ENCODE results near the gene RXRA. TPM values are rescaled to one million over a fixed set of nuclear protein-coding genes. Genes with fewer than 3 reads are reported as not detected.

The RXRA gene
- total and polyA plus RNA-seq, 3 experiments from 2014 or later: 2.1 to 10.0 (median 9.9) TPM

DNA sequence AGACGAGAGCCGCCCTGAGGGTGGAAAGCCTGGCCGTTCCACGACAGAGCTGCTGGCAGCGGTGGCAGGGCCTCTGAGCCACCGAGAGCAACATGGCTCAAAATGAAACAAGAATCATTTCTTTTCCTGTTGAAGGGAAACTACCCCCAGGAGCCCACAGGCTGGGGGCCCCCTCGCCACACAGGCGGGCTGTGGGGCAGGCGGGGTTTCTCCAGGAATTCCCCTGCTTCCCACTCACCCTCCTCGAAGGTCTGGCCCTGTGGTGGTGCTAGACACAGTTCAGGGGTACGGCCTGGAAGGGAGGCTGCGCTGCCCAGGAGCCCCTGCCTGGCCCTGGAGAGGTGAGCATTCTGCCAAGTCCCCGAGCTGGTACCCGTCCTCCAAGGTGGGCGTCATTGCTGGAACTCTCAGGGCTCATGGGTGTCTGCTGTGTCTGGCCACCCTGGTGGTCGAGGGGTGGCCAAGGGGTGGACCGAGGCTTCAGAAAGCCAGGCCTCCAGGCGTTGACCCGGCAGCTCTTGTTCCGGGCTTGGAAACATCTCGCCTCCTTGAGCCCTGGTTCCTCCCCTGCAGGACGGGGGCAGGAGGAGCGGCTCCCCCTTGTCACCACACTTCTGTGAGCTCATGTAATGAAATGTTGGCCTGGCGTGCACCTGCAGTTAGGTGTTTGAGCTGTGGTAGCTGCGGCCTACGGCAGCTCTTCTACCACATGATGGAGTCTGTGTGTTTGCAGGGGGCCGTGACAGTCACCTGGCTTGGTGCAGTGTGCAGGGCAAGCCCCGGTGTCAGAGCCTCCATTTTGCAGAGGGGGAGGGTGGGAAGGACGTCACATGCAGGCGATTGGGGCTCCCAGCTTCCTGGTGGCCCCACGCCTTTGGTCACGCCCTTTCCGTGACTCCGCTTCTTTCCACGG lies 65.3 kb downstream of the RXRA start:
- peak; percentile 70 to 92 (median 76) for DNase-seq
- Histone ChIP-seq H3K4me3 (ENCODE audit: low read length) (peak overlapping the region; percentile 59), H3K9me3 (ENCODE audit: low read length) (no peaks in the 10 kb centered on the region), H3K4me1 (ENCODE audit: insufficient read depth, low read length) (peaks cover 58% of the 10 kb centered on the region), H3K27ac (ENCODE audit: low read depth, low read length) (peak overlapping the region; percentile 85), H3K27me3 (ENCODE audit: insufficient read depth, low read length, poor library complexity, severe bottlenecking) (no peaks in the 10 kb centered on the region), H3K36me3 (ENCODE audit: insufficient read depth, low read length) (no peaks in the 10 kb centered on the region)
- Mint-ChIP-seq H3K4me1 (peaks cover 56 to 73% (median 59%) of the 10 kb centered on the region in 3 donors), H3K27me3 (no peaks in the 10 kb centered on the region), H3K9me3 (peaks cover 0 to 3% (median 0%) of the 10 kb centered on the region in 5 donors), H3K4me3 (peak overlapping the region; percentile 80 to 90 (median 84)), H3K27ac (peak overlapping the region; percentile 96 to 99 (median 98)), H3K36me3 (no peaks in the 10 kb centered on the region)
- ChIA-PET POLR2A (interaction anchor here (0.7 to 1.8 kb wide), 7 partner anchors 12 to 228 kb away, joined by 3 to 6 read pairs (median 3); no protein-coding TSS in a partner anchor), CTCF (interaction anchor here (0.8 to 3.3 kb wide), 11 partner anchors 9 to 228 kb away, joined by 3 to 13 read pairs (median 5); partner anchors contain the start of gene RNU6ATAC)

GRCh38 chr9:134392900-134393299 lies 66.6 kb downstream of the RXRA start:
- CTCF ChIA-PET: interaction anchor here (2.4 to 3.3 kb wide), 3 partner anchors 14 to 50 kb away, joined by 5 to 13 read pairs (median 11); no protein-coding TSS in a partner anchor
- Mint-ChIP-seq H3K27me3 (no peaks in the 10 kb centered on the region), H3K9me3 (peaks cover 0 to 3% (median 0%) of the 10 kb centered on the region in 5 donors), H3K4me3 (peak overlapping the region in 5 of 7 donors; percentile 57 to 82 (median 70)), H3K4me1 (peaks cover 68 to 84% (median 70%) of the 10 kb centered on the region in 3 donors), H3K27ac (peak overlapping the region; percentile 83 to 99 (median 94)), H3K36me3 (no peaks in the 10 kb centered on the region)
- no peaks in the 10 kb centered on the region for H3K9me3 ChIP-seq (ENCODE audit: low read length)
- DNase-seq: no peak
- no peaks in the 10 kb centered on the region for H3K36me3 ChIP-seq (ENCODE audit: insufficient read depth, low read length)
- peaks cover 70% of the 10 kb centered on the region for H3K4me1 ChIP-seq (ENCODE audit: insufficient read depth, low read length)
- H3K27ac ChIP-seq (ENCODE audit: low read depth, low read length): peak overlapping the region; percentile 61
- no peaks in the 10 kb centered on the region for H3K27me3 ChIP-seq (ENCODE audit: insufficient read depth, low read length, poor library complexity, severe bottlenecking)
- no peak overlapping the region for H3K4me3 ChIP-seq (ENCODE audit: low read length)
- POLR2A ChIA-PET: interaction anchor here (1.8 kb wide), 1 partner anchor 15 kb away, joined by 3 read pairs; no protein-coding TSS in a partner anchor

GRCh38 chr9:134393582-134394280 lies 67.5 kb downstream of the RXRA start:
- no peaks in the 10 kb centered on the region for H3K27me3 Mint-ChIP-seq
- no peaks in the 10 kb centered on the region for H3K27me3 ChIP-seq (ENCODE audit: insufficient read depth, low read length, poor library complexity, severe bottlenecking)
- H3K27ac Mint-ChIP-seq: peak overlapping the region; percentile 80 to 99 (median 94)
- ChIA-PET POLR2A (interaction anchor here (0.5 kb wide), 1 partner anchor 225 kb away, joined by 3 read pairs; no protein-coding TSS in a partner anchor), CTCF (interaction anchor here (2.9 to 3.3 kb wide), 2 partner anchors 13 to 49 kb away, joined by 11 to 13 read pairs; no protein-coding TSS in a partner anchor)
- peaks cover 0 to 3% (median 0%) of the 10 kb centered on the region in 5 donors for H3K9me3 Mint-ChIP-seq
- H3K4me1 Mint-ChIP-seq: peaks cover 64 to 82% (median 65%) of the 10 kb centered on the region in 3 donors
- H3K4me3 Mint-ChIP-seq: peak overlapping the region; percentile 20 to 82 (median 42)
- no peaks in the 10 kb centered on the region for H3K36me3 ChIP-seq (ENCODE audit: insufficient read depth, low read length)
- no peaks in the 10 kb centered on the region for H3K36me3 Mint-ChIP-seq
- no peak overlapping the region for H3K4me3 ChIP-seq (ENCODE audit: low read length)
- peak overlapping the region; percentile 61 for H3K27ac ChIP-seq (ENCODE audit: low read depth, low read length)
- H3K4me1 ChIP-seq (ENCODE audit: insufficient read depth, low read length): peaks cover 75% of the 10 kb centered on the region
- H3K9me3 ChIP-seq (ENCODE audit: low read length): no peaks in the 10 kb centered on the region
- DNase-seq: peak in 3 of 5 donors; percentile 41 to 63 (median 45)

- H3K4me3 Mint-ChIP-seq: no peak overlapping the region
- H3K9me3 Mint-ChIP-seq: peaks cover 0 to 3% (median 0%) of the 10 kb centered on the region in 5 donors
- H3K27ac Mint-ChIP-seq: peak overlapping the region; percentile 7 to 99 (median 94)
Observed at GRCh38 chr9:134395002-134395517, 68.8 kb downstream of the RXRA start.

DNA sequence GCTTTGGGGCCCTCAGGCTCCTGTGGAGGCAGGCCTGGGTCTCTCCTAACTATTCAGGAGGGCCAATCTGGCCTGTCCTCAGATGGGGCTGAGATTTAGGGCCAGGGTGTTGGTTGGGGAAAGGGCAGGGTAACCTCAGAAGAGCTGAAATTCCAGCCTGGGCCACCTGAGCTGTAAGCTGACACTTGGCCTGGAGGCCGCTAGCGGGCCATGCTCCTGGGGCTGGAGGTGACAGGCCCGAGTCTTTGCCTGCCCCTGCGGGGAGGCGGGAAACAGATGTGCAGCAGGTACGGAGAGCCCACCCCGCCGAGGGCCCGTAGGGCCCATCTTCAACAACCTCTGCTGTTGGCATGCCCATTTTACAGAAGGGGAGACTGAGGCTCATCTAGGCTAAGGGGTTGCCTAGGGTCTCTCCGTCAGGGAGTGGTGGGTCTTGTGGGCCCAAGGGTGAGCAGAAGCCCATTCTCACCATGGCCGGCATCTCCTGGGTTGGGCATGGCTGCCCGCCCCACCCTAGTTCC lies 69.5 kb downstream of the RXRA start:
- Histone ChIP-seq H3K36me3 (ENCODE audit: insufficient read depth, low read length) (no peaks in the 10 kb centered on the region), H3K27me3 (ENCODE audit: insufficient read depth, low read length, poor library complexity, severe bottlenecking) (no peaks in the 10 kb centered on the region), H3K9me3 (ENCODE audit: low read length) (no peaks in the 10 kb centered on the region), H3K4me3 (ENCODE audit: low read length) (peak overlapping the region; percentile 62), H3K27ac (ENCODE audit: low read depth, low read length) (peak overlapping the region; percentile 66), H3K4me1 (ENCODE audit: insufficient read depth, low read length) (peaks cover 65% of the 10 kb centered on the region)
- Mint-ChIP-seq H3K27me3 (no peaks in the 10 kb centered on the region), H3K27ac (peak overlapping the region; percentile 85 to 99 (median 95)), H3K4me3 (peak overlapping the region; percentile 75 to 92 (median 84)), H3K4me1 (peaks cover 59 to 73% (median 60%) of the 10 kb centered on the region in 3 donors), H3K9me3 (peaks cover 0 to 3% (median 0%) of the 10 kb centered on the region in 5 donors), H3K36me3 (no peaks in the 10 kb centered on the region)
- DNase-seq: no peak
- CTCF ChIA-PET: interaction anchor here (0.9 to 3.3 kb wide), 3 partner anchors 12 to 47 kb away, joined by 3 to 11 read pairs (median 4); no protein-coding TSS in a partner anchor
- POLR2A ChIA-PET: interaction anchor here (0.9 kb wide), 1 partner anchor 231 kb away, joined by 4 read pairs; the partner anchor contains the start of gene RNU6ATAC

More at GRCh38 chr9:134395002-134395517, 68.8 kb downstream of the RXRA start:
- POLR2A ChIA-PET: no interaction called here
- no peaks in the 10 kb centered on the region for H3K36me3 Mint-ChIP-seq
- DNase-seq: no peak
- Histone ChIP-seq H3K9me3 (ENCODE audit: low read length) (no peaks in the 10 kb centered on the region), H3K4me3 (ENCODE audit: low read length) (no peak overlapping the region), H3K27ac (ENCODE audit: low read depth, low read length) (no peak overlapping the region), H3K4me1 (ENCODE audit: insufficient read depth, low read length) (peaks cover 73% of the 10 kb centered on the region), H3K36me3 (ENCODE audit: insufficient read depth, low read length) (no peaks in the 10 kb centered on the region), H3K27me3 (ENCODE audit: insufficient read depth, low read length, poor library complexity, severe bottlenecking) (no peaks in the 10 kb centered on the region)
- CTCF ChIA-PET: interaction anchor here (3.3 kb wide), 1 partner anchor 12 kb away, joined by 11 read pairs; no protein-coding TSS in a partner anchor
- H3K27me3 Mint-ChIP-seq: no peaks in the 10 kb centered on the region
- H3K4me1 Mint-ChIP-seq: peaks cover 65 to 80% (median 67%) of the 10 kb centered on the region in 3 donors

DNA sequence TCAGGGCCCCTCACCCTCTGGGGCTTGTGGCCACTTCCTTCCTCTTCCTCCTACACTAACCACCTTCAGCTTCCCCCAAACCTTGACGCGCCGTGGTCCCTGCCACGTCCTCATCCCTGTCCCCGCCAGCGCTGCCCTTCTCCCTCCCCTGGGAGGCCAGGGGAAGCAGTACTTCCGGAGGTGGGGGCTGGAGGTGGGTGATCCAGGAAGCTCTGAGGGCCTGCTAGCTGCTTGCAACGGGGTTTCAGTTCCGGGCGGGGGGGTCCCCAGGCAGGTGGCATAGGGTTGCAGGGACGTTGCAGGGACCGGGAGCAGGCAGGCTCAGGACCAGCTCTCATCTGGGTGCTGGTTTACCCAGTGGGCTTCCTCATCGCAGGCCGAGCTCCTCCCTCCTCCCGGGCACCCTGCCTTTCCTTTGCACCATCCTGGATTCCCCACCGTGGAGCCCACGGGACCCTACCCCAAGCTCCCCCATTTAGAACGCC lies 70.0 kb downstream of the RXRA start:
- peaks cover 60% of the 10 kb centered on the region for H3K4me1 ChIP-seq (ENCODE audit: insufficient read depth, low read length)

More for the DNA sequence above, 70.0 kb downstream of the RXRA start:
- Mint-ChIP-seq H3K27ac (peak overlapping the region; percentile 85 to 99 (median 95)), H3K27me3 (no peaks in the 10 kb centered on the region), H3K4me1 (peaks cover 54 to 68% (median 55%) of the 10 kb centered on the region in 3 donors), H3K4me3 (peak overlapping the region; percentile 75 to 92 (median 84)), H3K9me3 (peaks cover 0 to 3% (median 0%) of the 10 kb centered on the region in 5 donors), H3K36me3 (no peaks in the 10 kb centered on the region)
- H3K27me3 ChIP-seq (ENCODE audit: insufficient read depth, low read length, poor library complexity, severe bottlenecking): no peaks in the 10 kb centered on the region
- POLR2A ChIA-PET: interaction anchor here (0.9 kb wide), 1 partner anchor 231 kb away, joined by 4 read pairs; the partner anchor contains the start of gene RNU6ATAC
- no peaks in the 10 kb centered on the region for H3K9me3 ChIP-seq (ENCODE audit: low read length)
- DNase-seq: peak; percentile 42 to 75 (median 56)
- CTCF ChIA-PET: interaction anchor here (0.9 to 3.3 kb wide), 3 partner anchors 11 to 47 kb away, joined by 3 to 11 read pairs (median 4); no protein-coding TSS in a partner anchor
- no peaks in the 10 kb centered on the region for H3K36me3 ChIP-seq (ENCODE audit: insufficient read depth, low read length)
- peak overlapping the region; percentile 66 for H3K27ac ChIP-seq (ENCODE audit: low read depth, low read length)
- H3K4me3 ChIP-seq (ENCODE audit: low read length): peak overlapping the region; percentile 62

Data from CD8-positive, alpha-beta memory T cell (primary cell).